Ovary (tissue), 9 donors: ENCODE measurements around the gene SIX2. TPM values are rescaled to one million over a fixed set of nuclear protein-coding genes. Genes with fewer than 3 reads are reported as not detected.
A peak's percentile ranks its signal among the peaks of the same experiment; 100 is the strongest.

Source experiments
- DNase-seq, 5 donors: peaks; one replicate each; pipeline ENCODE4 v3.0.0-alpha.2; 2019 to 2020
- H3K27ac ChIP-seq, 2 donors: fragments of 200-600 bp; one replicate each; pipeline versions ENCODE4 v1.5.1 to v1.8.0; 2019 to 2022
- H3K27me3 ChIP-seq: fragments of 200-600 bp; one replicate; pipeline ENCODE4 v1.8.0; 2022
- H3K36me3 ChIP-seq: fragments of 200-600 bp; sonication (generic); one replicate; pipeline ENCODE4 v1.5.1; 2019
- H3K4me1 ChIP-seq: one replicate; pipeline ENCODE4 v1.8.1; 2013; ENCODE audit warnings: mild to moderate bottlenecking, moderate library complexity; ENCODE audit not compliant: insufficient read depth
- H3K4me3 ChIP-seq: fragments of 200-600 bp; sonication (generic); one replicate; pipeline ENCODE4 v1.5.1; 2017
- H3K9me3 ChIP-seq, 2 donors: fragments of 200-600 bp in 1 of 2; sonication (generic) in 1 of 2; one replicate each; pipeline versions ENCODE4 v1.5.1 to v1.8.1; 2013 to 2019; ENCODE audit warnings: mild to moderate bottlenecking in 1 of 2, moderate library complexity in 1 of 2
- CTCF ChIP-seq, 3 donors: fragments of 450-650 bp in 2 of 3; fragments of 200-600 bp in 1 of 3; IDR thresholded peaks; one replicate each; pipeline versions ENCODE4 v1.5.1 to v1.8.0; 2016 to 2022; ENCODE audit warnings: antibody characterized with exemption in 3 of 3, mild to moderate bottlenecking in 1 of 3
- EP300 ChIP-seq: sonication (generic); formaldehyde crosslinking; IDR thresholded peaks from one replicate; pipeline ENCODE4 v1.6.1; 2017; ENCODE audit warnings: antibody characterized with exemption
- POLR2A ChIP-seq: fragments of 450-650 bp; IDR thresholded peaks from one replicate; pipeline ENCODE4 v1.6.1; 2017; ENCODE audit warnings: antibody characterized with exemption, mild to moderate bottlenecking, moderate library complexity
- WGBS, 3 donors: extraction: QIAGEN DNeasy Blood & Tissue Kit in 1 of 3; methylation state at CpG; one replicate each; pipeline versions ENCODE4 v1.1.5 to v1.1.7; 2013 to 2017; 5-methylcytosine and 5-hydroxymethylcytosine counted together
- intact Hi-C, 4 donors: fragments of 100-400 bp; cut with DNase I; formaldehyde crosslinking; loops; one replicate each; pipeline versions ENCODE4 v1.11.0 to v1.15.1; 2022 to 2023
- polyA plus RNA-seq, 2 donors: library from polyadenylated mRNA; stranded (reverse); fragments of 200-250 nt in 1 of 2; fragments of 350-450 nt in 1 of 2; fragmentation: Illumina TruSeq in 1 of 2; extraction: RNeasy Lipid Tissue Mini Kit (QIAGEN cat#74804) in 1 of 2; gene quantifications; one replicate each; pipeline ENCODE4 v1.2.3, GENCODE V29; 2013 to 2014
- total RNA-seq, 7 donors: library from RNA; depleted of rRNA in 2 of 7; stranded (reverse); fragments of >200 nt in 2 of 7; fragmentation: NEBNext Ultra II Directional in 3 of 7; extraction: Animal tissue kit (Norgen Biotek cat#: 25700) in 3 of 7; gene quantifications; one replicate each; pipeline versions ENCODE4 v1.1.0 to v1.2.4, GENCODE V29; 2016 to 2023
- donor health status: DM: no; HTN: no; CAD: no; lungs with moderate emphysema.
- donor health status: DM: no; HTN: no; CAD: no.
- donor health status: Bipolar disorder and iron deficiency.
- donor health status: DM: yes; HTN: yes; CAD: no.
- donor health status: DM: no; HTN: no; CAD: no.
- donor health status: DM: yes; HTN: yes; CAD: no.

The SIX2 gene
- total and polyA plus RNA-seq, 9 donors, result 0.06 to 0.46 (median 0.16) TPM; not detected in 3

- intact Hi-C loops, result no loop called here
- Histone ChIP-seq H3K27ac (no peak overlapping the region), H3K4me1 (peaks cover 9% of the 10 kb centered on the region), H3K4me3 (peak overlapping the region; percentile 38), H3K36me3 (no peaks in the 10 kb centered on the region), H3K27me3 (peaks cover 5% of the 10 kb centered on the region), H3K9me3 (no peaks in the 10 kb centered on the region)
- peak in 1 of 5 donors; percentile 37 for DNase-seq
- WGBS, 3 donors, result 1% methylated on average over 42 to 56 of the region's 56 CpGs
- TF ChIP-seq EP300, result no peak
- no peak for TF ChIP-seq CTCF (IDR thresholded peaks at IDR 0.05)
- TF ChIP-seq POLR2A, result no peak
These were observed 863 bp upstream of the SIX2 start for GRCh38 chr2:45009928-45010701.

GRCh38 chr2:45008296-45009129 is 739 bp downstream of the SIX2 start:
- no peak for TF ChIP-seq EP300
- TF ChIP-seq POLR2A, result no peak
- TF ChIP-seq CTCF (IDR thresholded peaks at IDR 0.05), result no peak
- H3K4me1 ChIP-seq, result peaks cover 9% of the 10 kb centered on the region
- no peaks in the 10 kb centered on the region for H3K9me3 ChIP-seq
- H3K27me3 ChIP-seq, result peaks cover 3% of the 10 kb centered on the region
- H3K36me3 ChIP-seq, result no peaks in the 10 kb centered on the region
- WGBS, 3 donors, result 24 to 32% (median 28%) methylated on average over 71 to 75 of the region's 75 CpGs
- peak overlapping the region; percentile 38 for H3K4me3 ChIP-seq
- no peak overlapping the region for H3K27ac ChIP-seq
- no peak for DNase-seq
- intact Hi-C loops, result no loop called here

- intact Hi-C loops, result no loop called here
- no peaks in the 10 kb centered on the region for H3K9me3 ChIP-seq
These were observed 1.3 kb downstream of the SIX2 start for GRCh38 chr2:45007961-45008295.

GRCh38 chr2:45006942-45007287 is 2.3 kb downstream of the SIX2 start:
- Histone ChIP-seq H3K36me3 (no peaks in the 10 kb centered on the region), H3K4me1 (peaks cover 9% of the 10 kb centered on the region), H3K27ac (no peak overlapping the region), H3K27me3 (no peaks in the 10 kb centered on the region), H3K9me3 (no peaks in the 10 kb centered on the region), H3K4me3 (no peak overlapping the region)
- DNase-seq, result no peak
- intact Hi-C loops, result no loop called here
- 92 to 95% (median 93%) methylated on average over 4 to 7 of the region's 7 CpGs for WGBS, 3 donors
- no peak for TF ChIP-seq CTCF (IDR thresholded peaks at IDR 0.05)
- no peak for TF ChIP-seq POLR2A
- TF ChIP-seq EP300, result no peak

More at GRCh38 chr2:45007961-45008295, 1.3 kb downstream of the SIX2 start:
- Histone ChIP-seq H3K27me3 (no peaks in the 10 kb centered on the region), H3K4me1 (peaks cover 9% of the 10 kb centered on the region), H3K4me3 (no peak overlapping the region), H3K27ac (no peak overlapping the region), H3K36me3 (no peaks in the 10 kb centered on the region)
- 87 to 89% (median 87%) methylated on average over 6 of the region's 6 CpGs for WGBS, 3 donors
- TF ChIP-seq EP300, result no peak
- TF ChIP-seq POLR2A, result no peak
- TF ChIP-seq CTCF (IDR thresholded peaks at IDR 0.05), result no peak
- DNase-seq, result no peak
